ENCODE data around the gene UPF2. TPM values are rescaled to one million over a fixed set of nuclear protein-coding genes. Genes with fewer than 3 reads are reported as not detected.
A peak's percentile ranks its signal among the peaks of the same experiment; 100 is the strongest.

UPF2 gene
- total and polyA plus RNA-seq, 4 donors, result 7.4 to 36.4 (median 13.3) TPM

GRCh38 chr10:11885437-11886137 lies 157.0 kb downstream of the UPF2 start:
- H3K4me1 ChIP-seq (ENCODE audit: control insufficient read depth in 5 of 5, insufficient read depth in 5 of 5, low read length in 5 of 5), result no peaks in the 10 kb centered on the region
- no peaks in the 10 kb centered on the region for H3K27me3 ChIP-seq (ENCODE audit: control insufficient read depth in 3 of 3, insufficient read depth in 3 of 3, low read length in 2 of 3)
- H3K36me3 ChIP-seq (ENCODE audit: control insufficient read depth in 4 of 4, insufficient read depth in 4 of 4, low read length in 4 of 4), result no peaks in the 10 kb centered on the region
- peak in 1 of 3 donors; percentile 10 for DNase-seq
- no peak overlapping the region for H3K4me3 ChIP-seq
- ATAC-seq (ENCODE audit: insufficient read depth, low FRiP score), result no peak
- no peak for TF ChIP-seq CTCF (IDR thresholded peaks at IDR 0.05; ENCODE audit: control extremely low read depth, extremely low read depth)
- no peak overlapping the region for H3K27ac ChIP-seq (ENCODE audit: low read depth in 1 of 2, low read length in 1 of 2)
- H3K9me3 ChIP-seq (ENCODE audit: control insufficient read depth in 4 of 4, insufficient read depth in 3 of 4, low read length in 3 of 4), result no peaks in the 10 kb centered on the region
- 81 to 85% methylated on average over 13 of the region's 13 CpGs for WGBS, 2 donors
- no peak overlapping the region for H3K9ac ChIP-seq (ENCODE audit: insufficient read depth in 1 of 2, low read length in 2 of 2)

GRCh38 chr10:11884706-11885423 lies 157.7 kb downstream of the UPF2 start:
- DNase-seq, result no peak
- WGBS, 2 donors, result 80 to 84% methylated on average over 7 of the region's 7 CpGs

GRCh38 chr10:11882646-11883375 lies 159.8 kb downstream of the UPF2 start:
- no peak overlapping the region for H3K27ac ChIP-seq (ENCODE audit: low read depth in 1 of 2, low read length in 1 of 2)
- no peaks in the 10 kb centered on the region for H3K9me3 ChIP-seq (ENCODE audit: control insufficient read depth in 4 of 4, insufficient read depth in 3 of 4, low read length in 3 of 4)
- H3K4me3 ChIP-seq, result no peak overlapping the region
- no peak overlapping the region for H3K9ac ChIP-seq (ENCODE audit: insufficient read depth in 1 of 2, low read length in 2 of 2)
- no peak for TF ChIP-seq CTCF (IDR thresholded peaks at IDR 0.05; ENCODE audit: control extremely low read depth, extremely low read depth)
- H3K27me3 ChIP-seq (ENCODE audit: control insufficient read depth in 3 of 3, insufficient read depth in 3 of 3, low read length in 2 of 3), result no peaks in the 10 kb centered on the region
- no peak for DNase-seq
- H3K36me3 ChIP-seq (ENCODE audit: control insufficient read depth in 4 of 4, insufficient read depth in 4 of 4, low read length in 4 of 4), result no peaks in the 10 kb centered on the region
- H3K4me1 ChIP-seq (ENCODE audit: control insufficient read depth in 5 of 5, insufficient read depth in 5 of 5, low read length in 5 of 5), result no peaks in the 10 kb centered on the region
- ATAC-seq (ENCODE audit: insufficient read depth, low FRiP score), result no peak
- WGBS, 2 donors, result 83 to 88% methylated on average over 14 of the region's 14 CpGs

More at GRCh38 chr10:11884706-11885423, 157.7 kb downstream of the UPF2 start:
- Histone ChIP-seq H3K9ac (ENCODE audit: insufficient read depth in 1 of 2, low read length in 2 of 2) (no peak overlapping the region), H3K4me3 (no peak overlapping the region), H3K27me3 (ENCODE audit: control insufficient read depth in 3 of 3, insufficient read depth in 3 of 3, low read length in 2 of 3) (no peaks in the 10 kb centered on the region), H3K27ac (ENCODE audit: low read depth in 1 of 2, low read length in 1 of 2) (no peak overlapping the region), H3K4me1 (ENCODE audit: control insufficient read depth in 5 of 5, insufficient read depth in 5 of 5, low read length in 5 of 5) (no peaks in the 10 kb centered on the region), H3K36me3 (ENCODE audit: control insufficient read depth in 4 of 4, insufficient read depth in 4 of 4, low read length in 4 of 4) (no peaks in the 10 kb centered on the region), H3K9me3 (ENCODE audit: control insufficient read depth in 4 of 4, insufficient read depth in 3 of 4, low read length in 3 of 4) (no peaks in the 10 kb centered on the region)
- ATAC-seq (ENCODE audit: insufficient read depth, low FRiP score), result no peak
- no peak for TF ChIP-seq CTCF (IDR thresholded peaks at IDR 0.05; ENCODE audit: control extremely low read depth, extremely low read depth)

Measured in lung (tissue), 12 donors.